Ishikawa (cell line): Measurements from ENCODE around the gene RPL3.

Experiments used
- CEBPB ChIP-seq: IDR thresholded peaks from 2 replicates; pipeline ENCODE4 v1.6.1; 2012
- CREB1 ChIP-seq: IDR thresholded peaks from 2 replicates; pipeline ENCODE4 v1.6.1; 2012; ENCODE audit warnings: low read depth
- EGR1 ChIP-seq: IDR thresholded peaks from 2 replicates; pipeline ENCODE4 v1.6.1; 2012
- EP300 ChIP-seq: IDR thresholded peaks from 2 replicates; pipeline ENCODE4 v1.6.1; 2012; ENCODE audit warnings: borderline replicate concordance
- FOXM1 ChIP-seq: IDR thresholded peaks from 2 replicates; pipeline ENCODE4 v1.6.1; 2012; ENCODE audit warnings: low read depth, borderline replicate concordance
- MAX ChIP-seq: IDR thresholded peaks from 2 replicates; pipeline ENCODE4 v1.6.1; 2012
- NFIC ChIP-seq: IDR thresholded peaks from 2 replicates; pipeline ENCODE4 v1.6.1; 2012
- RAD21 ChIP-seq: IDR thresholded peaks from 2 replicates; pipeline ENCODE4 v1.6.1; 2012; ENCODE audit warnings: low read depth
- REST ChIP-seq: IDR thresholded peaks from 2 replicates; pipeline ENCODE4 v1.6.1; 2012; ENCODE audit warnings: low read depth, mild to moderate bottlenecking
- TAF1 ChIP-seq: IDR thresholded peaks from 2 replicates; pipeline ENCODE4 v1.6.1; 2012; ENCODE audit warnings: low read depth, mild to moderate bottlenecking
- TEAD4 ChIP-seq: IDR thresholded peaks from 2 replicates; pipeline ENCODE4 v1.6.1; 2012
- YY1 ChIP-seq: IDR thresholded peaks from 2 replicates; pipeline ENCODE4 v1.6.1; 2012; ENCODE audit warnings: low read depth

- TF ChIP-seq REST (no peak), TAF1 (no peak), NFIC (no peak), EP300 (no peak), EGR1 (no peak), YY1 (no peak), CREB1 (no peak), RAD21 (no peak), MAX (no peak), FOXM1 (no peak), CEBPB (no peak), TEAD4 (no peak)
Observed at GRCh38 chr22:39301108-39301507, 18.3 kb downstream of the RPL3 start.
